Astrocyte (in vitro differentiated cells and primary cell): Measurements from ENCODE around the gene CDK14. TPM values are rescaled to one million over a fixed set of nuclear protein-coding genes. Genes with fewer than 3 reads are reported as not detected.

ENCODE experiments used
- DNase-seq: peaks from one replicate; pipeline ENCODE4 v3.0.0-alpha.2; 2010; ENCODE audit warnings: low read depth
- FAIRE-seq: peaks from 2 replicates; lab custom pipeline; 2011; peaks lifted over from hg19 to GRCh38; lab: Jason Lieb, UNC
- H2AFZ ChIP-seq: 2 replicates; pipeline ENCODE4 v1.6.0; 2012; ENCODE audit warnings: low read depth, low read length, inconsistent platforms
- H3K27ac ChIP-seq: 2 replicates; pipeline ENCODE4 v1.5.1; 2011; ENCODE audit warnings: low read depth, low read length, inconsistent platforms
- H3K27me3 ChIP-seq: 2 replicates; pipeline ENCODE4 v1.6.0; 2011; ENCODE audit warnings: low read length, inconsistent platforms; ENCODE audit not compliant: insufficient read depth
- H3K36me3 ChIP-seq: 2 replicates; pipeline ENCODE4 v1.5.1; 2011; ENCODE audit warnings: low read length, inconsistent platforms; ENCODE audit not compliant: insufficient read depth
- H3K4me1 ChIP-seq: 2 replicates; pipeline ENCODE4 v1.5.1; 2011; ENCODE audit warnings: low read length, inconsistent platforms; ENCODE audit not compliant: insufficient read depth
- H3K4me2 ChIP-seq: 2 replicates; pipeline ENCODE4 v1.6.0; 2012; ENCODE audit warnings: low read length, inconsistent platforms
- H3K4me3 ChIP-seq: 2 replicates; pipeline ENCODE4 v1.5.1; 2011; ENCODE audit warnings: low read depth, mild to moderate bottlenecking, low read length, inconsistent platforms; ENCODE audit not compliant: insufficient read depth
- H3K79me2 ChIP-seq: 2 replicates; pipeline ENCODE4 v1.6.0; 2012; ENCODE audit warnings: mild to moderate bottlenecking, low read length, inconsistent platforms; ENCODE audit not compliant: insufficient read depth
- H3K9ac ChIP-seq: 2 replicates; pipeline ENCODE4 v1.6.0; 2012; ENCODE audit warnings: mild to moderate bottlenecking, low read length, inconsistent platforms
- H3K9me3 ChIP-seq: 2 replicates; pipeline ENCODE4 v1.5.1; 2012; ENCODE audit warnings: low read depth, mild to moderate bottlenecking, low read length, inconsistent platforms; ENCODE audit not compliant: insufficient read depth
- H4K20me1 ChIP-seq: 2 replicates; pipeline ENCODE4 v1.6.0; 2012; ENCODE audit warnings: low read length, inconsistent platforms; ENCODE audit not compliant: insufficient read depth
- H3K27ac Mint-ChIP-seq: one replicate; pipeline ENCODE4 v1.8.0; 2021; ENCODE audit warnings: mild to moderate bottlenecking, mixed read lengths; ENCODE audit not compliant: unreplicated experiment
- H3K27me3 Mint-ChIP-seq: one replicate; pipeline ENCODE4 v1.8.0; 2021; ENCODE audit warnings: low read depth, mixed read lengths; ENCODE audit not compliant: unreplicated experiment
- H3K36me3 Mint-ChIP-seq: one replicate; pipeline ENCODE4 v1.8.0; 2021; ENCODE audit warnings: low read depth, mixed read lengths; ENCODE audit not compliant: unreplicated experiment
- H3K4me1 Mint-ChIP-seq: one replicate; pipeline ENCODE4 v1.8.0; 2021; ENCODE audit warnings: low read depth, mixed read lengths; ENCODE audit not compliant: unreplicated experiment
- H3K4me3 Mint-ChIP-seq: one replicate; pipeline ENCODE4 v1.8.0; 2021; ENCODE audit warnings: mild to moderate bottlenecking, moderate library complexity, mixed read lengths; ENCODE audit not compliant: unreplicated experiment
- H3K9me3 Mint-ChIP-seq: one replicate; pipeline ENCODE4 v1.8.0; 2021; ENCODE audit warnings: mild to moderate bottlenecking, mixed read lengths; ENCODE audit not compliant: unreplicated experiment
- EZH2 ChIP-seq: IDR thresholded peaks from 2 replicates; pipeline ENCODE4 v1.6.1; 2012; ENCODE audit warnings: mild to moderate bottlenecking, low read length, inconsistent platforms; ENCODE audit not compliant: insufficient read depth
- total RNA-seq: library from RNA; stranded (reverse); gene quantifications from 2 replicates; pipeline ENCODE4 v1.2.1, GENCODE V29; 2021
- TF ChIP-seq, protein P1 (sequence below): IDR thresholded peaks from 2 replicates; pipeline ENCODE4 v1.5.1; 2011; ENCODE audit warnings: low read depth, mild to moderate bottlenecking, inconsistent platforms, low read length, moderate library complexity; ENCODE audit not compliant: insufficient read depth

Gene CDK14
- total RNA-seq, 1 donor from 2014 or later: 30.2 TPM

DNA sequence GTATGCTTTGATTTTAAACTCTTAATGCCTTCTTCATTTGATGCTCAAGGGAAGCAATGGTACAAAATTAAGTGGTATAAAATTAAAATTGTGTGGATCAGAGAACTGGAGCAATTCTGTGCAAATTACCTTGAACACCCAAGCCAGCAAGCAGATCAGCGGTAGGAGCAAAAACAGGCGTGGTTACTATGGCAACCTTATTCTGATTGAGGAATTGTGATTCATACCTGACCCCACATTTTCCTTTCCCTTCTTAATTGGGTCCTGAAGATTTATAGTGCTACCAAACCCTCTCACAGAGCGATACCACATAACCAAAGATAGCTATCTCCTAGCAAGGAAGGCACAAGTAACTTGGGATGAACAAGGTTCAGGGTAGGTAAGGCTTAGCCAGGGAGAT, 595.6 kb downstream of the CDK14 start:
- no peak overlapping the region for H3K27ac Mint-ChIP-seq
- no peaks in the 10 kb centered on the region for H3K36me3 ChIP-seq
- H3K27me3 ChIP-seq: no peaks in the 10 kb centered on the region
- no peaks in the 10 kb centered on the region for H3K9me3 Mint-ChIP-seq
- H4K20me1 ChIP-seq: no peaks in the 10 kb centered on the region
- H3K27ac ChIP-seq: no peak overlapping the region
- H3K36me3 Mint-ChIP-seq: no peaks in the 10 kb centered on the region
- no peak overlapping the region for H2AFZ ChIP-seq
- no peaks in the 10 kb centered on the region for H3K9me3 ChIP-seq
- TF ChIP-seq, protein P1, sequence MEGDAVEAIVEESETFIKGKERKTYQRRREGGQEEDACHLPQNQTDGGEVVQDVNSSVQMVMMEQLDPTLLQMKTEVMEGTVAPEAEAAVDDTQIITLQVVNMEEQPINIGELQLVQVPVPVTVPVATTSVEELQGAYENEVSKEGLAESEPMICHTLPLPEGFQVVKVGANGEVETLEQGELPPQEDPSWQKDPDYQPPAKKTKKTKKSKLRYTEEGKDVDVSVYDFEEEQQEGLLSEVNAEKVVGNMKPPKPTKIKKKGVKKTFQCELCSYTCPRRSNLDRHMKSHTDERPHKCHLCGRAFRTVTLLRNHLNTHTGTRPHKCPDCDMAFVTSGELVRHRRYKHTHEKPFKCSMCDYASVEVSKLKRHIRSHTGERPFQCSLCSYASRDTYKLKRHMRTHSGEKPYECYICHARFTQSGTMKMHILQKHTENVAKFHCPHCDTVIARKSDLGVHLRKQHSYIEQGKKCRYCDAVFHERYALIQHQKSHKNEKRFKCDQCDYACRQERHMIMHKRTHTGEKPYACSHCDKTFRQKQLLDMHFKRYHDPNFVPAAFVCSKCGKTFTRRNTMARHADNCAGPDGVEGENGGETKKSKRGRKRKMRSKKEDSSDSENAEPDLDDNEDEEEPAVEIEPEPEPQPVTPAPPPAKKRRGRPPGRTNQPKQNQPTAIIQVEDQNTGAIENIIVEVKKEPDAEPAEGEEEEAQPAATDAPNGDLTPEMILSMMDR: no peak
- TF ChIP-seq EZH2: no peak
- peak; percentile 33 for DNase-seq
- no peak overlapping the region for H3K4me3 ChIP-seq
- H3K4me1 Mint-ChIP-seq: peaks cover 11% of the 10 kb centered on the region
- H3K4me1 ChIP-seq: peaks cover 6% of the 10 kb centered on the region
- no peaks in the 10 kb centered on the region for H3K27me3 Mint-ChIP-seq
- no peaks in the 10 kb centered on the region for H3K79me2 ChIP-seq
- no peak overlapping the region for H3K9ac ChIP-seq
- FAIRE-seq: no peak
- H3K4me3 Mint-ChIP-seq: no peak overlapping the region
- H3K4me2 ChIP-seq: no peak overlapping the region

GRCh38 chr7:91193141-91193540, 597.0 kb downstream of the CDK14 start:
- H3K4me1 Mint-ChIP-seq: peaks cover 11% of the 10 kb centered on the region
- H3K79me2 ChIP-seq: no peaks in the 10 kb centered on the region
- H3K9me3 ChIP-seq: no peaks in the 10 kb centered on the region
- FAIRE-seq (peak; percentile 58), DNase-seq (peak; percentile 39)
- H3K36me3 ChIP-seq: no peaks in the 10 kb centered on the region
- H2AFZ ChIP-seq: no peak overlapping the region
- no peak overlapping the region for H3K27ac Mint-ChIP-seq
- H3K27me3 ChIP-seq: no peaks in the 10 kb centered on the region
- H3K4me3 ChIP-seq: no peak overlapping the region
- H4K20me1 ChIP-seq: no peaks in the 10 kb centered on the region
- peak overlapping the region; percentile 14 for H3K4me2 ChIP-seq
- H3K9me3 Mint-ChIP-seq: no peaks in the 10 kb centered on the region
- no peak overlapping the region for H3K9ac ChIP-seq
- no peaks in the 10 kb centered on the region for H3K36me3 Mint-ChIP-seq
- no peaks in the 10 kb centered on the region for H3K27me3 Mint-ChIP-seq
- peaks cover 6% of the 10 kb centered on the region for H3K4me1 ChIP-seq
- no peak overlapping the region for H3K27ac ChIP-seq
- no peak overlapping the region for H3K4me3 Mint-ChIP-seq
- TF ChIP-seq, protein P1: no peak
- TF ChIP-seq EZH2: no peak

- TF ChIP-seq, protein P1: no peak
- no peak overlapping the region for H3K27ac ChIP-seq
- H3K4me2 ChIP-seq: no peak overlapping the region
- no peaks in the 10 kb centered on the region for H3K9me3 ChIP-seq
- H3K4me3 ChIP-seq: no peak overlapping the region
- Mint-ChIP-seq H3K36me3 (no peaks in the 10 kb centered on the region), H3K9me3 (no peaks in the 10 kb centered on the region), H3K4me1 (peaks cover 11% of the 10 kb centered on the region), H3K27me3 (no peaks in the 10 kb centered on the region), H3K4me3 (no peak overlapping the region), H3K27ac (no peak overlapping the region)
- H3K27me3 ChIP-seq: no peaks in the 10 kb centered on the region
- DNase-seq: no peak
- H3K36me3 ChIP-seq: no peaks in the 10 kb centered on the region
- peaks cover 6% of the 10 kb centered on the region for H3K4me1 ChIP-seq
- no peaks in the 10 kb centered on the region for H4K20me1 ChIP-seq
- no peak overlapping the region for H3K9ac ChIP-seq
- H2AFZ ChIP-seq: no peak overlapping the region
- no peak for FAIRE-seq
- no peaks in the 10 kb centered on the region for H3K79me2 ChIP-seq
Measured at GRCh38 chr7:91194841-91195240, 598.7 kb downstream of the CDK14 start.
